Neural progenitor cell (in vitro differentiated cells): ENCODE data around the gene PCNX2. TPM values are rescaled to one million over a fixed set of nuclear protein-coding genes. Genes with fewer than 3 reads are reported as not detected.
"Not testable (repeated sequence)": the region's sequence is repeated elsewhere in the genome, so short reads cannot be mapped to it uniquely, and the experiment has no call there.

Experiments used
- DNase-seq: peaks from one replicate; pipeline ENCODE4 v3.0.0-alpha.2; 2016; ENCODE audit warnings: low spot score
- H2AFZ ChIP-seq: fragments of 200-600 bp; sonication (generic); replicated peaks from 2 replicates; pipeline ENCODE4 v1.6.1; 2016; ENCODE audit warnings: antibody characterized with exemption
- H3F3A ChIP-seq: fragments of 200-600 bp; sonication (generic); 2 replicates; pipeline ENCODE4 v1.6.1; 2016; ENCODE audit warnings: antibody characterized with exemption, low read depth
- H3K27ac ChIP-seq: fragments of 200-600 bp; sonication (generic); 2 replicates; pipeline ENCODE4 v1.5.1; 2016; ENCODE audit warnings: mild to moderate bottlenecking
- H3K27me3 ChIP-seq: fragments of 200-600 bp; sonication (generic); 2 replicates; pipeline ENCODE4 v1.6.1; 2016; ENCODE audit warnings: mild to moderate bottlenecking, moderate library complexity
- H3K36me3 ChIP-seq: fragments of 200-600 bp; sonication (generic); 2 replicates; pipeline ENCODE4 v1.5.1; 2016
- H3K4me1 ChIP-seq: fragments of 200-600 bp; sonication (generic); 2 replicates; pipeline ENCODE4 v1.6.1; 2016; ENCODE audit warnings: mixed run types
- H3K4me2 ChIP-seq: fragments of 200-600 bp; sonication (generic); 2 replicates; pipeline ENCODE4 v1.6.1; 2016
- H3K4me3 ChIP-seq: fragments of 200-600 bp; sonication (generic); 2 replicates; pipeline ENCODE4 v1.5.1; 2016
- H3K79me2 ChIP-seq: fragments of 200-600 bp; sonication (generic); 2 replicates; pipeline ENCODE4 v1.6.1; 2016; ENCODE audit warnings: low read depth
- H3K9ac ChIP-seq: fragments of 200-600 bp; sonication (generic); 2 replicates; pipeline ENCODE4 v1.6.1; 2016
- H3K9me3 ChIP-seq: fragments of 200-600 bp; sonication (generic); 2 replicates; pipeline ENCODE4 v1.5.1; 2016; ENCODE audit warnings: low read depth
- H4K20me1 ChIP-seq: fragments of 200-600 bp; sonication (generic); 2 replicates; pipeline ENCODE4 v1.6.1; 2016; ENCODE audit warnings: low read depth
- H3K27ac Mint-ChIP-seq: 3 replicates; pipeline ENCODE4 v1.8.0; 2021; ENCODE audit warnings: mixed read lengths
- H3K27me3 Mint-ChIP-seq: 2 replicates; pipeline ENCODE4 v1.8.0; 2022; ENCODE audit warnings: low read depth, mild to moderate bottlenecking, inconsistent platforms, moderate library complexity, mixed read lengths; ENCODE audit not compliant: insufficient read depth
- H3K36me3 Mint-ChIP-seq: 3 replicates; pipeline ENCODE4 v1.8.0; 2021; ENCODE audit warnings: mixed read lengths
- H3K4me1 Mint-ChIP-seq: 3 replicates; pipeline ENCODE4 v1.8.0; 2021; ENCODE audit warnings: mixed read lengths
- H3K4me3 Mint-ChIP-seq: 3 replicates; pipeline ENCODE4 v1.8.0; 2021; ENCODE audit warnings: mild to moderate bottlenecking, moderate library complexity, mixed read lengths
- H3K9me3 Mint-ChIP-seq: 3 replicates; pipeline ENCODE4 v1.8.0; 2020; ENCODE audit warnings: mixed read lengths
- CTCF ChIP-seq: fragments of 200-600 bp; sonication (generic); IDR thresholded peaks from 2 replicates; pipeline ENCODE4 v1.5.1; 2017; ENCODE audit warnings: antibody characterized with exemption, mild to moderate bottlenecking
- EZH2 ChIP-seq: fragments of 200-600 bp; sonication (generic); IDR thresholded peaks from 2 replicates; pipeline ENCODE4 v1.6.1; 2017; ENCODE audit warnings: antibody characterized with exemption, mild to moderate bottlenecking, moderate library complexity
- EZH2phosphoT487 ChIP-seq: fragments of 200-600 bp; sonication (generic); IDR thresholded peaks from 2 replicates; pipeline ENCODE4 v1.6.1; 2017; ENCODE audit warnings: antibody characterized with exemption
- total RNA-seq: library from RNA; depleted of rRNA; stranded (reverse); fragments of >200 nt; gene quantifications from 2 replicates; pipeline ENCODE4 v1.2.3, GENCODE V29; 2015; ENCODE audit warnings: low replicate concordance

PCNX2 gene
- total RNA-seq, 1 donor from 2014 or later: 30.8 TPM

- H3K4me2 ChIP-seq: peak overlapping the region; percentile 37
- TF ChIP-seq EZH2 (no peak), CTCF (no peak), EZH2phosphoT487 (no peak)
- H3K27ac ChIP-seq: no peak overlapping the region
- no peaks in the 10 kb centered on the region for H3K9me3 ChIP-seq
- H3K36me3 Mint-ChIP-seq: peaks cover 8% of the 10 kb centered on the region
- no peaks in the 10 kb centered on the region for H3K9me3 Mint-ChIP-seq
- no peaks in the 10 kb centered on the region for H3K79me2 ChIP-seq
- peak overlapping the region; percentile 98 for H3K27ac Mint-ChIP-seq
- H3F3A ChIP-seq: no peaks in the 10 kb centered on the region
- no peaks in the 10 kb centered on the region for H3K27me3 ChIP-seq
- H2AFZ ChIP-seq: peak overlapping the region; percentile 6
- no peak overlapping the region for H3K4me3 ChIP-seq
- no peaks in the 10 kb centered on the region for H3K36me3 ChIP-seq
- no peaks in the 10 kb centered on the region for H3K27me3 Mint-ChIP-seq
- no peak for DNase-seq
- no peak overlapping the region for H3K9ac ChIP-seq
- no peaks in the 10 kb centered on the region for H4K20me1 ChIP-seq
- peaks cover 36% of the 10 kb centered on the region for H3K4me1 Mint-ChIP-seq
- H3K4me3 Mint-ChIP-seq: no peak overlapping the region
- H3K4me1 ChIP-seq: peaks cover 27% of the 10 kb centered on the region
Measured at GRCh38 chr1:233112186-233113008, 183.1 kb downstream of the PCNX2 start.

DNA sequence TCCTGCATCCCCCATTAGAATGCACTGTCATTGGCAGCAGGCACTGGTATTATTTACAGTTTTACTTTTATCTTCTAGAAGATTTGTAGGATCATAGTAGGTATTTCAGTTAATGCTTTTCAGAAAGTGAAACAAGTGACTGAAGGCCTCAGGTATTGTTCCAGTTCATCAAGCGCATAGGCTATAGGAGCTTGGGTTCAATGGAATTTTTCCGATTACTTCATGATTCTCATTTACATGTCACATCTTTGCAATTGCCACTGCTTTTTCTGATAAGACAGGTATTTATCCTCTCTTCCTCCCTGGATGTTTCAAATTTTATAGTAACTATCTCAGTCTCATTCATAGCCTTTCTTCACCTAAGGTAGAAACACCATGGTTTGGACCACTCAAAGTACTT, 183.8 kb downstream of the PCNX2 start:
- Histone ChIP-seq H4K20me1 (no peaks in the 10 kb centered on the region), H3K9ac (no peak overlapping the region), H3K27ac (no peak overlapping the region), H3K36me3 (no peaks in the 10 kb centered on the region), H3K4me1 (peaks cover 27% of the 10 kb centered on the region), H3F3A (no peaks in the 10 kb centered on the region), H3K4me2 (no peak overlapping the region), H2AFZ (no peak overlapping the region), H3K9me3 (no peaks in the 10 kb centered on the region), H3K79me2 (no peaks in the 10 kb centered on the region), H3K4me3 (no peak overlapping the region), H3K27me3 (no peaks in the 10 kb centered on the region)
- Mint-ChIP-seq H3K4me3 (no peak overlapping the region), H3K9me3 (no peaks in the 10 kb centered on the region), H3K27me3 (no peaks in the 10 kb centered on the region), H3K27ac (no peak overlapping the region), H3K36me3 (peaks cover 8% of the 10 kb centered on the region), H3K4me1 (peaks cover 36% of the 10 kb centered on the region)
- no peak for DNase-seq
- TF ChIP-seq CTCF (no peak), EZH2phosphoT487 (no peak), EZH2 (no peak)

GRCh38 chr1:233109096-233109495, 186.4 kb downstream of the PCNX2 start:
- Histone ChIP-seq H3K4me2 (no peak overlapping the region), H3K79me2 (no peaks in the 10 kb centered on the region), H3K27me3 (no peaks in the 10 kb centered on the region), H3K36me3 (no peaks in the 10 kb centered on the region), H3F3A (no peaks in the 10 kb centered on the region), H3K9me3 (no peaks in the 10 kb centered on the region), H3K4me3 (no peak overlapping the region), H3K27ac (no peak overlapping the region), H2AFZ (no peak overlapping the region), H3K4me1 (peaks cover 26% of the 10 kb centered on the region), H4K20me1 (no peaks in the 10 kb centered on the region), H3K9ac (no peak overlapping the region)
- H3K27me3 Mint-ChIP-seq: no peaks in the 10 kb centered on the region
- no peak overlapping the region for H3K27ac Mint-ChIP-seq
- peaks cover 8% of the 10 kb centered on the region for H3K36me3 Mint-ChIP-seq
- TF ChIP-seq EZH2: no peak
- no peaks in the 10 kb centered on the region for H3K9me3 Mint-ChIP-seq
- H3K4me3 Mint-ChIP-seq: no peak overlapping the region
- no peak for DNase-seq
- H3K4me1 Mint-ChIP-seq: peaks cover 29% of the 10 kb centered on the region

- not testable (repeated sequence) for H3K36me3 Mint-ChIP-seq, H3K27ac ChIP-seq, H3K9ac ChIP-seq
Measured at GRCh38 chr1:233107716-233108130, 187.8 kb downstream of the PCNX2 start.

More at GRCh38 chr1:233107716-233108130, 187.8 kb downstream of the PCNX2 start:
- Mint-ChIP-seq H3K4me1 (peaks cover 16% of the 10 kb centered on the region), H3K27ac (peak overlapping the region; percentile 38)
- H3K9me3 Mint-ChIP-seq, H3K27me3 ChIP-seq, H4K20me1 ChIP-seq, H3K4me2 ChIP-seq, DNase-seq, H2AFZ ChIP-seq, H3K79me2 ChIP-seq, H3K27me3 Mint-ChIP-seq, H3K36me3 ChIP-seq, H3K4me3 ChIP-seq, H3K9me3 ChIP-seq, H3F3A ChIP-seq, H3K4me3 Mint-ChIP-seq: not testable (repeated sequence)
- peaks cover 13% of the 10 kb centered on the region for H3K4me1 ChIP-seq
